KMS-11 (cell line): ENCODE results near the gene YPEL2.
"Not testable (repeated sequence)": the region's sequence is repeated elsewhere in the genome, so short reads cannot be mapped to it uniquely, and the experiment has no call there.

Source experiments
- H2AFZ ChIP-seq: fragments of 200-600 bp; sonication (generic); 2 replicates; pipeline ENCODE4 v1.6.1; 2016; ENCODE audit warnings: antibody characterized with exemption, mixed run types, low read depth
- H3K27ac ChIP-seq: fragments of 200-600 bp; sonication (generic); 2 replicates; pipeline ENCODE4 v1.6.1; 2016; ENCODE audit warnings: mild to moderate bottlenecking, mixed run types
- H3K27me3 ChIP-seq: fragments of 200-600 bp; sonication (generic); 2 replicates; pipeline ENCODE4 v1.6.1; 2017; ENCODE audit warnings: mild to moderate bottlenecking, low read depth, mixed run types, moderate library complexity; ENCODE audit not compliant: insufficient read depth
- H3K36me3 ChIP-seq: fragments of 200-600 bp; sonication (generic); 2 replicates; pipeline ENCODE4 v1.6.1; 2017; ENCODE audit warnings: mild to moderate bottlenecking, mixed run types; ENCODE audit not compliant: insufficient read depth
- H3K4me1 ChIP-seq: fragments of 200-600 bp; sonication (generic); 2 replicates; pipeline ENCODE4 v1.6.1; 2016; ENCODE audit warnings: mild to moderate bottlenecking, low read depth, mixed run types; ENCODE audit not compliant: poor library complexity, severe bottlenecking
- H3K4me2 ChIP-seq: fragments of 200-600 bp; sonication (generic); 2 replicates; pipeline ENCODE4 v1.7.0; 2016; ENCODE audit warnings: mild to moderate bottlenecking, mixed run types
- H3K4me3 ChIP-seq: fragments of 200-600 bp; sonication (generic); IDR thresholded peaks from 2 replicates; pipeline ENCODE4 v1.6.1; 2017; ENCODE audit warnings: low read depth, low read length, mixed read lengths; ENCODE audit not compliant: insufficient read depth
- H3K79me2 ChIP-seq: fragments of 200-600 bp; sonication (generic); 2 replicates; pipeline ENCODE4 v1.6.1; 2016; ENCODE audit warnings: low read depth, mixed run types; ENCODE audit not compliant: insufficient read depth
- H3K9ac ChIP-seq: fragments of 200-600 bp; sonication (generic); 2 replicates; pipeline ENCODE4 v1.6.1; 2016; ENCODE audit warnings: mild to moderate bottlenecking, mixed run types
- H4K20me1 ChIP-seq: fragments of 200-600 bp; sonication (generic); 2 replicates; pipeline ENCODE4 v1.6.1; 2016; ENCODE audit warnings: mild to moderate bottlenecking, mixed run types; ENCODE audit not compliant: insufficient read depth
- TF ChIP-seq, protein P1 (sequence below): fragments of 200-600 bp; sonication (generic); conservative IDR thresholded peaks from 2 replicates; pipeline ENCODE4 v1.6.1; 2017; ENCODE audit warnings: low read depth, mild to moderate bottlenecking, antibody characterized with exemption, low read length, moderate library complexity, mixed read lengths

The YPEL2 gene

DNA sequence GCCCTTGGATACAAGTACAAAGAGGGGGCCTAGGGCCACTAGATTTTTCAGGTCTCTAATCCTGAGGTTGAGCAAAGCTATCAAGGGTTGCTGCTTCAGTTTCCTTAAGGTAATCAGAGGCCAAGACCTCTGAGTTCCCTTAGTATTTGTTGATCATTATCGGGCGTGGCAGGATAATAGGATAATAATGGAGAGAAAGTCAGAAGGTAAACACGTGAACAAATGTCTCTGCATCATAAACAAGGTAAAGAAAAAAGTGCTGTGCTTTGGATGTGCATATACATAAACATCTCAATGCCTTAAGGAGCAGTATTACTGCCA, 41.5 kb upstream of the YPEL2 start:
- Histone ChIP-seq H3K9ac (no peak overlapping the region), H2AFZ (no peak overlapping the region)

DNA sequence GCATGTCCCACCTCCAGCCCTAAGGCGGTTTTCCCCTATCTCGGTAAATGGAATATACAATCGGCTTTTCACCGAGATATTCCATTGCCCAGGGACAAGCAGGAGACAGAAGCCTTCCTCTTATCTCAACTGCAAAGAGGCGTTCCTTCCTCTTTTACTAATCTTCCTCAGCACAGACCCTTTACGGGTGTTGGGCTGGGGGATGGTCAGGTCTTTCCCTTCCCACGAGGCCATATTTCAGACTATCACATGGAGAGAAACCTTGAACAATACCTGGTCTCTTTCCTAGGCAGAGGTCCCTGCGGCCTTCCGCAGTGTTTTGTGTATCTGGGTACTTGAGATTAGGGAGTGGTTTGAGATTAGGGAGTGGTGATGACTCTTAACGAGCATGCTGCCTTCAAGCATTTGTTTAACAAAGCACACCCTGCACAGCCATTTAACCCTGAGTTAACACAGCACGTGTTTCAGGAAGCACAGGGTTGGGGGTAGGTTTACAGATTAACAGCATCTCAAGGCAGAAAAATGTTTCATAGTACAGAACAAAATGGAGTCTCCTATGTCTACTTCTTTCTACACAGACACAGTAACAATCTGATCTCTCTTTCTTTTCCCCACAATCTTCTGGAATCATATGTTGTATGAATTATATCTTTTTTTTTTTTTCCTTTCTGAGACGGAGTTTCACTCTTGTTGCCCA, 41.0 kb upstream of the YPEL2 start:
- not testable (repeated sequence) for H3K27ac ChIP-seq, H4K20me1 ChIP-seq, H2AFZ ChIP-seq, H3K4me2 ChIP-seq, H3K4me3 ChIP-seq, H3K9ac ChIP-seq, H3K27me3 ChIP-seq, H3K36me3 ChIP-seq, H3K79me2 ChIP-seq, H3K4me1 ChIP-seq

More for the DNA sequence above, 41.5 kb upstream of the YPEL2 start:
- Histone ChIP-seq H3K79me2 (no peaks in the 10 kb centered on the region), H3K4me2 (no peak overlapping the region), H3K4me3 (no peak overlapping the region), H3K27me3 (no peaks in the 10 kb centered on the region), H4K20me1 (no peaks in the 10 kb centered on the region), H3K4me1 (peaks cover 6% of the 10 kb centered on the region), H3K27ac (no peak overlapping the region), H3K36me3 (no peaks in the 10 kb centered on the region)
- TF ChIP-seq, protein P1, sequence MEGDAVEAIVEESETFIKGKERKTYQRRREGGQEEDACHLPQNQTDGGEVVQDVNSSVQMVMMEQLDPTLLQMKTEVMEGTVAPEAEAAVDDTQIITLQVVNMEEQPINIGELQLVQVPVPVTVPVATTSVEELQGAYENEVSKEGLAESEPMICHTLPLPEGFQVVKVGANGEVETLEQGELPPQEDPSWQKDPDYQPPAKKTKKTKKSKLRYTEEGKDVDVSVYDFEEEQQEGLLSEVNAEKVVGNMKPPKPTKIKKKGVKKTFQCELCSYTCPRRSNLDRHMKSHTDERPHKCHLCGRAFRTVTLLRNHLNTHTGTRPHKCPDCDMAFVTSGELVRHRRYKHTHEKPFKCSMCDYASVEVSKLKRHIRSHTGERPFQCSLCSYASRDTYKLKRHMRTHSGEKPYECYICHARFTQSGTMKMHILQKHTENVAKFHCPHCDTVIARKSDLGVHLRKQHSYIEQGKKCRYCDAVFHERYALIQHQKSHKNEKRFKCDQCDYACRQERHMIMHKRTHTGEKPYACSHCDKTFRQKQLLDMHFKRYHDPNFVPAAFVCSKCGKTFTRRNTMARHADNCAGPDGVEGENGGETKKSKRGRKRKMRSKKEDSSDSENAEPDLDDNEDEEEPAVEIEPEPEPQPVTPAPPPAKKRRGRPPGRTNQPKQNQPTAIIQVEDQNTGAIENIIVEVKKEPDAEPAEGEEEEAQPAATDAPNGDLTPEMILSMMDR: no peak

DNA sequence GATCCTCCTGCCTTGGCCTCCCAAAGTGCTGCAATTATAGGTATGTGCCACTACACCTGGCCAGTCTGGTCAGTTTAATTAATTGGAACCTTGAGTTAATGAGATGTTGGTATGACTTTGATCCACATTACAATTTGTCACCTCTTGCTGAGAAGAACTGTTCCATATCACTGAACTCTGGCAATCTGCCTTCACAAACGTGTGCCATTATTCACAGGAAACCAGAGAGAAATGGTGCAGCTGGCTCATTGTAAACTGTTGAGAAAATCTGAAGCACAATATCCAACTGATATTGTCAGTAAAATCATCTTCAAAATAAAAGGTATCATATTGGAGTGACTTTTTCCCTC, 39.3 kb upstream of the YPEL2 start:
- H3K4me2 ChIP-seq: no peak overlapping the region
- H3K4me3 ChIP-seq: no peak overlapping the region
- H3K9ac ChIP-seq: no peak overlapping the region
- TF ChIP-seq, protein P1: no peak
- H3K79me2 ChIP-seq: no peaks in the 10 kb centered on the region
- H4K20me1 ChIP-seq: no peaks in the 10 kb centered on the region
- no peaks in the 10 kb centered on the region for H3K27me3 ChIP-seq
- peaks cover 5% of the 10 kb centered on the region for H3K4me1 ChIP-seq
- no peak overlapping the region for H2AFZ ChIP-seq
- no peak overlapping the region for H3K27ac ChIP-seq
- H3K36me3 ChIP-seq: no peaks in the 10 kb centered on the region

DNA sequence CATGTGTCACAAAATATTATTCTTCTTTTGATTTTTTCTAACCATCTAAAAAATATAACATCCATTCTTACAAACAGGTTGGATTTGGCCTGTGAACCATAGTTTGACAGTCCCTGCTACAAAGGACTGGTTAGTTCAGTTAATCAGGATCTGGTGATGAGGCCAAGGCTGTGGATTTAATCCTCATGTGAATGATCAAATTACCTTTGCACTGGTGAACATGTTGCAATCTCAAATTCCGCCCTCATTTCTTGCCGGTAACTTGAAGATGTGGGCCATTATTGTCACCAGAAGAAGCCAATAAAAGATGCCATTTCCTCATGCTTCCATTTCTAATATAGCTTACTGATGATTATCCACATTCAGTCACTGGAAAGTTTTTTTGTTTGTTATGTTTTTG, 35.3 kb upstream of the YPEL2 start:
- H3K9ac ChIP-seq: no peak overlapping the region
- H3K4me2 ChIP-seq: no peak overlapping the region
- no peak overlapping the region for H3K27ac ChIP-seq
- TF ChIP-seq, protein P1: no peak
- no peak overlapping the region for H3K4me3 ChIP-seq
- no peaks in the 10 kb centered on the region for H3K27me3 ChIP-seq
- no peaks in the 10 kb centered on the region for H4K20me1 ChIP-seq
- no peak overlapping the region for H2AFZ ChIP-seq
- no peaks in the 10 kb centered on the region for H3K4me1 ChIP-seq
- no peaks in the 10 kb centered on the region for H3K36me3 ChIP-seq
- H3K79me2 ChIP-seq: no peaks in the 10 kb centered on the region

DNA sequence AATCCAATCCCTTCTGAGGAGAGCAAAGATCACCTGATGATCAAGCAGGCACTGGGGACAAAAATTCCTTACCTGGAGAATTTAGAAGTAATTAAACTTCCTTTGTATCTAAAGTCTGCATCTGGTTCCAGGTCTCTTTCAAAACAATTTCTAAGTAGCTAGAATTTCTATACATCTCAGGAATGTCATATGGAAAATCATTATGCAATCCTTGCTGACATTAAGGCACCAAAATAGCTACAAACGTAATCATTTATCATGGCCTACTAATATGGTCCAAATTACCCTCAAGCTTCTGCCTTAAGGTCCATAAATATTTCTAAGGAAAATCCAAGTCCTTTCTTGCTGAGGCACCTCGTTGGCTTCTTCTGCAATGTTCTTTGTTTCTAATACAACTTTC, 32.9 kb upstream of the YPEL2 start:
- no peaks in the 10 kb centered on the region for H4K20me1 ChIP-seq
- no peak overlapping the region for H3K4me3 ChIP-seq
- no peak overlapping the region for H3K4me2 ChIP-seq
- H2AFZ ChIP-seq: no peak overlapping the region
- no peak overlapping the region for H3K27ac ChIP-seq
- H3K36me3 ChIP-seq: no peaks in the 10 kb centered on the region
- TF ChIP-seq, protein P1: no peak
- no peaks in the 10 kb centered on the region for H3K4me1 ChIP-seq
- H3K79me2 ChIP-seq: no peaks in the 10 kb centered on the region
- H3K27me3 ChIP-seq: no peaks in the 10 kb centered on the region
- H3K9ac ChIP-seq: no peak overlapping the region
